Liver (tissue), 9 donors: Measurements from ENCODE around the gene DUS1L. TPM values are rescaled to one million over a fixed set of nuclear protein-coding genes. Genes with fewer than 3 reads are reported as not detected.

Experiments used
- DNase-seq: peaks from one replicate; pipeline ENCODE4 v3.0.0-alpha.2; 2017; ENCODE audit warnings: low spot score
- H3K27ac ChIP-seq, 2 donors: one replicate each; pipeline ENCODE4 v1.7.0; 2013; ENCODE audit warnings: inconsistent platforms in 2 of 2, low read length in 2 of 2, control low read depth in 1 of 2, low read depth in 1 of 2, mild to moderate bottlenecking in 1 of 2
- H3K27me3 ChIP-seq, 4 donors: one replicate each; pipeline versions ENCODE4 v1.6.1 to v1.7.0; 2013; ENCODE audit warnings: low read length in 3 of 4, inconsistent platforms in 1 of 4, mild to moderate bottlenecking in 1 of 4, moderate library complexity in 1 of 4; ENCODE audit not compliant: control insufficient read depth in 4 of 4, insufficient read depth in 4 of 4
- H3K36me3 ChIP-seq, 4 donors: one replicate each; pipeline versions ENCODE4 v1.6.1 to v1.7.0; 2013; ENCODE audit warnings: low read length in 3 of 4, mild to moderate bottlenecking in 3 of 4, low read depth in 1 of 4, moderate library complexity in 1 of 4; ENCODE audit not compliant: control insufficient read depth in 4 of 4, insufficient read depth in 3 of 4
- H3K4me1 ChIP-seq, 4 donors: one replicate each; pipeline versions ENCODE4 v1.6.1 to v1.7.0; 2013; ENCODE audit warnings: low read length in 3 of 4, mild to moderate bottlenecking in 3 of 4, moderate library complexity in 1 of 4; ENCODE audit not compliant: control insufficient read depth in 4 of 4, insufficient read depth in 4 of 4
- H3K4me3 ChIP-seq, 3 donors: one replicate each; pipeline versions ENCODE4 v1.6.1 to v1.7.0; 2013; ENCODE audit warnings: low read length in 3 of 3, control low read depth in 1 of 3, low read depth in 1 of 3, mild to moderate bottlenecking in 1 of 3
- H3K9ac ChIP-seq, 2 donors: one replicate each; pipeline ENCODE4 v1.7.0; 2013; ENCODE audit warnings: low read length in 2 of 2, mild to moderate bottlenecking in 2 of 2, moderate library complexity in 2 of 2, control low read depth in 1 of 2, low read depth in 1 of 2
- H3K9me3 ChIP-seq, 4 donors: one replicate each; pipeline versions ENCODE4 v1.6.1 to v1.7.0; 2013; ENCODE audit warnings: low read length in 3 of 4; ENCODE audit not compliant: control insufficient read depth in 4 of 4
- EGR1 ChIP-seq, 2 donors: IDR thresholded peaks; 2 replicates each; pipeline ENCODE4 v1.6.1; 2016 to 2018; ENCODE audit warnings: antibody characterized with exemption in 2 of 2, low read depth in 2 of 2
- FOXA2 ChIP-seq: IDR thresholded peaks from 2 replicates; pipeline ENCODE4 v1.6.1; 2016; ENCODE audit warnings: antibody characterized with exemption
- GABPA ChIP-seq, 2 donors: IDR thresholded peaks in 1 of 2; conservative IDR thresholded peaks in 1 of 2; 2 replicates each; pipeline ENCODE4 v1.6.1; 2016; ENCODE audit warnings: antibody characterized with exemption in 2 of 2, mild to moderate bottlenecking in 1 of 2, moderate library complexity in 1 of 2
- HNF4A ChIP-seq, 2 donors: conservative IDR thresholded peaks; 2 replicates each; pipeline ENCODE4 v1.6.1; 2016; ENCODE audit warnings: antibody characterized with exemption in 2 of 2, mild to moderate bottlenecking in 2 of 2
- HNF4G ChIP-seq: IDR thresholded peaks from 2 replicates; pipeline ENCODE4 v1.6.1; 2016; ENCODE audit warnings: antibody characterized with exemption
- RAD21 ChIP-seq, 2 donors: IDR thresholded peaks; 2 replicates each; pipeline ENCODE4 v1.6.1; 2016; ENCODE audit warnings: antibody characterized with exemption in 2 of 2, mild to moderate bottlenecking in 2 of 2
- RXRA ChIP-seq, 2 donors: IDR thresholded peaks; 2 replicates each; pipeline ENCODE4 v1.6.1; 2017 to 2018; ENCODE audit warnings: antibody characterized with exemption in 2 of 2, mild to moderate bottlenecking in 1 of 2
- SP1 ChIP-seq: IDR thresholded peaks from 2 replicates; pipeline ENCODE4 v1.6.1; 2018; ENCODE audit warnings: antibody characterized with exemption, mild to moderate bottlenecking
- YY1 ChIP-seq: IDR thresholded peaks from 2 replicates; pipeline ENCODE4 v1.6.1; 2016; ENCODE audit warnings: antibody characterized with exemption, mild to moderate bottlenecking
- WGBS: extraction: QIAGEN DNeasy Blood & Tissue Kit; methylation state at CpG from one replicate; pipeline ENCODE4 v1.1.7; 2013; 5-methylcytosine and 5-hydroxymethylcytosine counted together
- polyA plus RNA-seq, 2 donors: library from polyadenylated mRNA; stranded (reverse) in 1 of 2; unstranded in 1 of 2; fragments of 200-250 nt in 1 of 2; fragments of >200 nt in 1 of 2; fragmentation: Nextera tagmentation in 1 of 2; extraction: Ambion mirVana in 1 of 2; gene quantifications; one replicate each; pipeline versions ENCODE4 v1.2.1 to v1.2.3, GENCODE V29; 2013 to 2015
- total RNA-seq, 2 donors: library from RNA; depleted of rRNA; stranded (reverse); fragments of >200 nt; gene quantifications; one replicate each; pipeline ENCODE4 v1.2.3, GENCODE V29; 2014
- TF ChIP-seq, protein P1 (sequence below): IDR thresholded peaks from 2 replicates; pipeline ENCODE4 v1.6.1; 2016; ENCODE audit warnings: antibody characterized with exemption
- TF ChIP-seq, protein P2 (sequence below): IDR thresholded peaks from 2 replicates; pipeline ENCODE4 v1.6.1; 2016; ENCODE audit warnings: antibody characterized with exemption
- TF ChIP-seq, protein P3 (sequence below): IDR thresholded peaks from 2 replicates; pipeline ENCODE4 v1.6.1; 2016; ENCODE audit warnings: antibody characterized with exemption, mild to moderate bottlenecking
- donor health status: healthy.
- donor health status: healthy.
- donor health status: healthy.
- donor health status: healthy.
- donor health status: healthy.

Gene DUS1L
- total and polyA plus RNA-seq, 4 donors, result 40.6 to 74.7 (median 53.3) TPM

DNA sequence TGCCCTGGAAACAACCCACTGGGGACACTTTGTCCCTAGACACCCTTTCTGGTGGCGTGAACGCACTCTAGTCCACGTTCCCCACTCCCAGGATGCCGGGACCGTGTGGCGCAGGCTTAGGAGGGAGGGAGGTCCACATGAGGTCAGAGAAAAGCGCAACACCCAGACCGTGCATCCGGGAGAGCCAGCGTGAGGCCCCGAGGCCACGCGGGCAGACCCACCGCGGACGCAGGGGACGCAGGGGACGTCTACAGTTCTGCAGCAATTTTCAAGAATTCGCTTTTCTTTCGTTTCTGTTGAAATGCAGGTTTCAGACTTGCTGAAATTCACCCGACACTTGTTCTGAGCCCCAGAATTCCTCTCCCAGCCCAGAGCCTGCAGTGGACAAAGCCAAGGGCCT lies 18.7 kb downstream of the DUS1L start:
- WGBS, result 93% methylated on average over 21 of the region's 21 CpGs
- H3K9me3 ChIP-seq, result no peaks in the 10 kb centered on the region
- TF ChIP-seq HNF4G (no peak), EGR1 (IDR thresholded peaks at IDR 0.05; ENCODE audit: low read depth in 2 of 2) (no peak), YY1 (no peak), RAD21 (IDR thresholded peaks at IDR 0.05) (no peak), GABPA (IDR thresholded peaks at IDR 0.05 in 1 of 2, conservative IDR thresholded peaks at IDR 0.05 in 1 of 2) (no peak), RXRA (IDR thresholded peaks at IDR 0.05) (no peak)
- no peaks in the 10 kb centered on the region for H3K27me3 ChIP-seq
- peaks cover 0 to 8% (median 2%) of the 10 kb centered on the region in 4 donors for H3K36me3 ChIP-seq
- DNase-seq, result no peak
- H3K27ac ChIP-seq, result no peak overlapping the region
- H3K4me1 ChIP-seq, result peaks cover 14 to 57% (median 42%) of the 10 kb centered on the region in 4 donors
- no peak overlapping the region for H3K4me3 ChIP-seq
- no peak overlapping the region for H3K9ac ChIP-seq

DNA sequence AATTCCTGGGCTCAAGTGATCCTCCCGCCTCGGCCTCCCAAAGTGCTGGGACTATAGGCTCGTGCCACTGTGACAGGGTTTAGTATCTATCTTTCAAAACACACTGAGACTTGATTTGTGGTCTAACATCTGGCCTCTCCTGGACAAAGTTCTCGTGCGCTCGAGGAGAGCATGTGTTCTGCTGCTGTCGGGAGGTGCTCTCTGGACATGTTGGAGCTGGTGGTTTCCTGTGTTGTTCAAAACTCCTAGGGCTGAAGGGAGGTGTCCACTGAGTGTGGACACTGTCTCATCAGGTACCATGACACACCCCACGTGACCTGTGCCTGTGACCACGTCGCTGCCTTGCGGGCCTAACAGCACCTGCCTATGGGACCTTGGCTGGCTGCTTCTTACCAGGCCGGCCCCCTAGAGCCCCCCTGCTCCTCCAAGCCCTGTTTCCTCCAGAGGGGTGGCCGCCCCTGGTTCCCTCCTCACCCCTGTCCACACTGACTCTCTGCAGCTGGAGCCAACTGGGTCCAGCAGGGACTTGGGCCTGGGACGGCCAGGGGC lies 19.6 kb downstream of the DUS1L start:
- Histone ChIP-seq H3K4me1 (peaks cover 13 to 64% (median 45%) of the 10 kb centered on the region in 4 donors), H3K9me3 (no peaks in the 10 kb centered on the region), H3K4me3 (no peak overlapping the region), H3K27ac (peak overlapping the region; percentile 40 to 77), H3K27me3 (no peaks in the 10 kb centered on the region), H3K36me3 (peaks cover 0 to 8% (median 2%) of the 10 kb centered on the region in 4 donors), H3K9ac (no peak overlapping the region)
- 75% methylated on average over 14 of the region's 14 CpGs for WGBS
- peak; percentile 9 to 39 for TF ChIP-seq HNF4A (conservative IDR thresholded peaks at IDR 0.05)
- TF ChIP-seq, protein P1, sequence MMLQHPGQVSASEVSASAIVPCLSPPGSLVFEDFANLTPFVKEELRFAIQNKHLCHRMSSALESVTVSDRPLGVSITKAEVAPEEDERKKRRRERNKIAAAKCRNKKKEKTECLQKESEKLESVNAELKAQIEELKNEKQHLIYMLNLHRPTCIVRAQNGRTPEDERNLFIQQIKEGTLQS, result no peak
- DNase-seq, result no peak

DNA sequence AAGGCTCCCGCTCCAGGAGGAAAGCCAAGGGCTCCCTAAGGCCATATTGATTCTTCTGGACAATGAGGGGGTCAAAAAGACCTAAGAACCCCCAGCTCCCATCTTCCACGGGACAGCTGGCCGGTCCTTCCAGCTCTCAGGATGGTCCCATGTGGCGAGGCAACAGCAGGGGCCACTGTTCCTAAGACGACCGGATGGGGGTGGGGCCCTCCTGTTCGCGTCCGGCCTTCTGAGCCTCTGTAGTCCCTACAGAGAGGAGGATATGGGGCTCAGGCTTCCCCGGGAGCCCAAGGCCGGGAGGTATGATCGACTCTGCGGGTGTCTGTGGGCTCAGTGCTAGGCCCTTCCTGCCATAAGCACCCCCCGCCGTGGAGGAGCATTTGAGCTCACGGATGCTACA lies 22.1 kb downstream of the DUS1L start:
- no peak overlapping the region for H3K4me3 ChIP-seq
- 83% methylated on average over 16 of the region's 16 CpGs for WGBS
- DNase-seq, result no peak
- TF ChIP-seq, protein P2, sequence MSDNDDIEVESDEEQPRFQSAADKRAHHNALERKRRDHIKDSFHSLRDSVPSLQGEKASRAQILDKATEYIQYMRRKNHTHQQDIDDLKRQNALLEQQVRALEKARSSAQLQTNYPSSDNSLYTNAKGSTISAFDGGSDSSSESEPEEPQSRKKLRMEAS, result no peak
- H3K27ac ChIP-seq, result no peak overlapping the region
- H3K36me3 ChIP-seq, result peaks cover 0 to 8% (median 1%) of the 10 kb centered on the region in 4 donors
- no peak overlapping the region for H3K9ac ChIP-seq
- H3K4me1 ChIP-seq, result peaks cover 8 to 57% (median 38%) of the 10 kb centered on the region in 4 donors
- H3K27me3 ChIP-seq, result no peaks in the 10 kb centered on the region
- H3K9me3 ChIP-seq, result no peaks in the 10 kb centered on the region

DNA sequence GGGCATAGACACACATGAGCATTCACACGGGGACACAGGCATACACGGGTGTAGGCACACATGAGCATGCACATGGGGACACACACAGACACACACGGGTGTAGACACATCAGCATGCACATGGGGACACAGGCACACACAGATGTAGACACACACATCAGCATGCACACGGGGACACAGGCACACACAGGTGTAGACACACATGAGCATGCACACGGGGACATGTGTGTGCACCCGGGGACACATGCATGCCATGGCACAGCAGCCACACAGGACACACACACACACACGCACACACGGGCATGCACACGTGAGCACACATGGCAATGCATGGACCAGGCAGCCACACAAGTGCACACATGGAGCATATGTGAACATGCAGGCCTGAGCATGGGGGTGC lies 23.0 kb downstream of the DUS1L start:
- H3K4me1 ChIP-seq, result peaks cover 8 to 53% (median 32%) of the 10 kb centered on the region in 4 donors
- H3K4me3 ChIP-seq, result no peak overlapping the region
- H3K36me3 ChIP-seq, result peaks cover 0 to 8% (median 1%) of the 10 kb centered on the region in 4 donors
- TF ChIP-seq, protein P3, sequence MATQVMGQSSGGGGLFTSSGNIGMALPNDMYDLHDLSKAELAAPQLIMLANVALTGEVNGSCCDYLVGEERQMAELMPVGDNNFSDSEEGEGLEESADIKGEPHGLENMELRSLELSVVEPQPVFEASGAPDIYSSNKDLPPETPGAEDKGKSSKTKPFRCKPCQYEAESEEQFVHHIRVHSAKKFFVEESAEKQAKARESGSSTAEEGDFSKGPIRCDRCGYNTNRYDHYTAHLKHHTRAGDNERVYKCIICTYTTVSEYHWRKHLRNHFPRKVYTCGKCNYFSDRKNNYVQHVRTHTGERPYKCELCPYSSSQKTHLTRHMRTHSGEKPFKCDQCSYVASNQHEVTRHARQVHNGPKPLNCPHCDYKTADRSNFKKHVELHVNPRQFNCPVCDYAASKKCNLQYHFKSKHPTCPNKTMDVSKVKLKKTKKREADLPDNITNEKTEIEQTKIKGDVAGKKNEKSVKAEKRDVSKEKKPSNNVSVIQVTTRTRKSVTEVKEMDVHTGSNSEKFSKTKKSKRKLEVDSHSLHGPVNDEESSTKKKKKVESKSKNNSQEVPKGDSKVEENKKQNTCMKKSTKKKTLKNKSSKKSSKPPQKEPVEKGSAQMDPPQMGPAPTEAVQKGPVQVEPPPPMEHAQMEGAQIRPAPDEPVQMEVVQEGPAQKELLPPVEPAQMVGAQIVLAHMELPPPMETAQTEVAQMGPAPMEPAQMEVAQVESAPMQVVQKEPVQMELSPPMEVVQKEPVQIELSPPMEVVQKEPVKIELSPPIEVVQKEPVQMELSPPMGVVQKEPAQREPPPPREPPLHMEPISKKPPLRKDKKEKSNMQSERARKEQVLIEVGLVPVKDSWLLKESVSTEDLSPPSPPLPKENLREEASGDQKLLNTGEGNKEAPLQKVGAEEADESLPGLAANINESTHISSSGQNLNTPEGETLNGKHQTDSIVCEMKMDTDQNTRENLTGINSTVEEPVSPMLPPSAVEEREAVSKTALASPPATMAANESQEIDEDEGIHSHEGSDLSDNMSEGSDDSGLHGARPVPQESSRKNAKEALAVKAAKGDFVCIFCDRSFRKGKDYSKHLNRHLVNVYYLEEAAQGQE, result no peak
- TF ChIP-seq EGR1 (IDR thresholded peaks at IDR 0.05; ENCODE audit: low read depth in 2 of 2), result no peak
- TF ChIP-seq RXRA (IDR thresholded peaks at IDR 0.05), result no peak
- TF ChIP-seq SP1, result no peak
- TF ChIP-seq, protein P2, result no peak
- no peak for TF ChIP-seq HNF4A (conservative IDR thresholded peaks at IDR 0.05)
- TF ChIP-seq, protein P1, result no peak
- TF ChIP-seq FOXA2, result no peak
- H3K27me3 ChIP-seq, result no peaks in the 10 kb centered on the region
- DNase-seq, result no peak
- 93% methylated on average over 9 of the region's 9 CpGs for WGBS
- no peak overlapping the region for H3K27ac ChIP-seq
- no peaks in the 10 kb centered on the region for H3K9me3 ChIP-seq
- H3K9ac ChIP-seq, result no peak overlapping the region
